Astrocyte (in vitro differentiated cells and primary cell): ENCODE data around the gene NCOA3. TPM values are rescaled to one million over a fixed set of nuclear protein-coding genes. Genes with fewer than 3 reads are reported as not detected.
"Not testable (repeated sequence)": the region's sequence is repeated elsewhere in the genome, so short reads cannot be mapped to it uniquely, and the experiment has no call there.

Experiments
- DNase-seq: peaks from one replicate; pipeline ENCODE4 v3.0.0-alpha.2; 2010; ENCODE audit warnings: low read depth
- FAIRE-seq: peaks from 2 replicates; lab custom pipeline; 2011; peaks lifted over from hg19 to GRCh38; lab: Jason Lieb, UNC
- H2AFZ ChIP-seq: 2 replicates; pipeline ENCODE4 v1.6.0; 2012; ENCODE audit warnings: low read depth, low read length, inconsistent platforms
- H3K27ac ChIP-seq: 2 replicates; pipeline ENCODE4 v1.5.1; 2011; ENCODE audit warnings: low read depth, low read length, inconsistent platforms
- H3K27me3 ChIP-seq: 2 replicates; pipeline ENCODE4 v1.6.0; 2011; ENCODE audit warnings: low read length, inconsistent platforms; ENCODE audit not compliant: insufficient read depth
- H3K36me3 ChIP-seq: 2 replicates; pipeline ENCODE4 v1.5.1; 2011; ENCODE audit warnings: low read length, inconsistent platforms; ENCODE audit not compliant: insufficient read depth
- H3K4me1 ChIP-seq: 2 replicates; pipeline ENCODE4 v1.5.1; 2011; ENCODE audit warnings: low read length, inconsistent platforms; ENCODE audit not compliant: insufficient read depth
- H3K4me2 ChIP-seq: 2 replicates; pipeline ENCODE4 v1.6.0; 2012; ENCODE audit warnings: low read length, inconsistent platforms
- H3K4me3 ChIP-seq: 2 replicates; pipeline ENCODE4 v1.5.1; 2011; ENCODE audit warnings: low read depth, mild to moderate bottlenecking, low read length, inconsistent platforms; ENCODE audit not compliant: insufficient read depth
- H3K79me2 ChIP-seq: 2 replicates; pipeline ENCODE4 v1.6.0; 2012; ENCODE audit warnings: mild to moderate bottlenecking, low read length, inconsistent platforms; ENCODE audit not compliant: insufficient read depth
- H3K9ac ChIP-seq: 2 replicates; pipeline ENCODE4 v1.6.0; 2012; ENCODE audit warnings: mild to moderate bottlenecking, low read length, inconsistent platforms
- H3K9me3 ChIP-seq: 2 replicates; pipeline ENCODE4 v1.5.1; 2012; ENCODE audit warnings: low read depth, mild to moderate bottlenecking, low read length, inconsistent platforms; ENCODE audit not compliant: insufficient read depth
- H4K20me1 ChIP-seq: 2 replicates; pipeline ENCODE4 v1.6.0; 2012; ENCODE audit warnings: low read length, inconsistent platforms; ENCODE audit not compliant: insufficient read depth
- H3K27ac Mint-ChIP-seq: one replicate; pipeline ENCODE4 v1.8.0; 2021; ENCODE audit warnings: mild to moderate bottlenecking, mixed read lengths; ENCODE audit not compliant: unreplicated experiment
- H3K27me3 Mint-ChIP-seq: one replicate; pipeline ENCODE4 v1.8.0; 2021; ENCODE audit warnings: low read depth, mixed read lengths; ENCODE audit not compliant: unreplicated experiment
- H3K36me3 Mint-ChIP-seq: one replicate; pipeline ENCODE4 v1.8.0; 2021; ENCODE audit warnings: low read depth, mixed read lengths; ENCODE audit not compliant: unreplicated experiment
- H3K4me1 Mint-ChIP-seq: one replicate; pipeline ENCODE4 v1.8.0; 2021; ENCODE audit warnings: low read depth, mixed read lengths; ENCODE audit not compliant: unreplicated experiment
- H3K4me3 Mint-ChIP-seq: one replicate; pipeline ENCODE4 v1.8.0; 2021; ENCODE audit warnings: mild to moderate bottlenecking, moderate library complexity, mixed read lengths; ENCODE audit not compliant: unreplicated experiment
- H3K9me3 Mint-ChIP-seq: one replicate; pipeline ENCODE4 v1.8.0; 2021; ENCODE audit warnings: mild to moderate bottlenecking, mixed read lengths; ENCODE audit not compliant: unreplicated experiment
- EZH2 ChIP-seq: IDR thresholded peaks from 2 replicates; pipeline ENCODE4 v1.6.1; 2012; ENCODE audit warnings: mild to moderate bottlenecking, low read length, inconsistent platforms; ENCODE audit not compliant: insufficient read depth
- total RNA-seq: library from RNA; stranded (reverse); gene quantifications from 2 replicates; pipeline ENCODE4 v1.2.1, GENCODE V29; 2021
- TF ChIP-seq, protein P1 (sequence below): IDR thresholded peaks from 2 replicates; pipeline ENCODE4 v1.5.1; 2011; ENCODE audit warnings: low read depth, mild to moderate bottlenecking, inconsistent platforms, low read length, moderate library complexity; ENCODE audit not compliant: insufficient read depth

Gene NCOA3
- total RNA-seq, 1 donor from 2014 or later: 30.5 TPM

GRCh38 chr20:47503685-47504084 is 2.0 kb downstream of the NCOA3 start:
- Mint-ChIP-seq H3K4me1 (peaks cover 19% of the 10 kb centered on the region), H3K27me3 (no peaks in the 10 kb centered on the region), H3K27ac (no peak overlapping the region), H3K4me3 (peak overlapping the region; percentile 93), H3K9me3 (no peaks in the 10 kb centered on the region), H3K36me3 (no peaks in the 10 kb centered on the region)
- no peak for DNase-seq
- FAIRE-seq: no peak
- H3K4me2 ChIP-seq: peak overlapping the region; percentile 82
- TF ChIP-seq, protein P1, sequence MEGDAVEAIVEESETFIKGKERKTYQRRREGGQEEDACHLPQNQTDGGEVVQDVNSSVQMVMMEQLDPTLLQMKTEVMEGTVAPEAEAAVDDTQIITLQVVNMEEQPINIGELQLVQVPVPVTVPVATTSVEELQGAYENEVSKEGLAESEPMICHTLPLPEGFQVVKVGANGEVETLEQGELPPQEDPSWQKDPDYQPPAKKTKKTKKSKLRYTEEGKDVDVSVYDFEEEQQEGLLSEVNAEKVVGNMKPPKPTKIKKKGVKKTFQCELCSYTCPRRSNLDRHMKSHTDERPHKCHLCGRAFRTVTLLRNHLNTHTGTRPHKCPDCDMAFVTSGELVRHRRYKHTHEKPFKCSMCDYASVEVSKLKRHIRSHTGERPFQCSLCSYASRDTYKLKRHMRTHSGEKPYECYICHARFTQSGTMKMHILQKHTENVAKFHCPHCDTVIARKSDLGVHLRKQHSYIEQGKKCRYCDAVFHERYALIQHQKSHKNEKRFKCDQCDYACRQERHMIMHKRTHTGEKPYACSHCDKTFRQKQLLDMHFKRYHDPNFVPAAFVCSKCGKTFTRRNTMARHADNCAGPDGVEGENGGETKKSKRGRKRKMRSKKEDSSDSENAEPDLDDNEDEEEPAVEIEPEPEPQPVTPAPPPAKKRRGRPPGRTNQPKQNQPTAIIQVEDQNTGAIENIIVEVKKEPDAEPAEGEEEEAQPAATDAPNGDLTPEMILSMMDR: no peak
- TF ChIP-seq EZH2: no peak
- no peak overlapping the region for H2AFZ ChIP-seq
- H4K20me1 ChIP-seq: peaks cover 41% of the 10 kb centered on the region
- peak overlapping the region; percentile 79 for H3K4me3 ChIP-seq
- H3K9me3 ChIP-seq: no peaks in the 10 kb centered on the region
- no peak overlapping the region for H3K27ac ChIP-seq
- peaks cover 9% of the 10 kb centered on the region for H3K4me1 ChIP-seq
- H3K27me3 ChIP-seq: no peaks in the 10 kb centered on the region
- peaks cover 66% of the 10 kb centered on the region for H3K79me2 ChIP-seq
- H3K9ac ChIP-seq: peak overlapping the region; percentile 92
- H3K36me3 ChIP-seq: no peaks in the 10 kb centered on the region

DNA sequence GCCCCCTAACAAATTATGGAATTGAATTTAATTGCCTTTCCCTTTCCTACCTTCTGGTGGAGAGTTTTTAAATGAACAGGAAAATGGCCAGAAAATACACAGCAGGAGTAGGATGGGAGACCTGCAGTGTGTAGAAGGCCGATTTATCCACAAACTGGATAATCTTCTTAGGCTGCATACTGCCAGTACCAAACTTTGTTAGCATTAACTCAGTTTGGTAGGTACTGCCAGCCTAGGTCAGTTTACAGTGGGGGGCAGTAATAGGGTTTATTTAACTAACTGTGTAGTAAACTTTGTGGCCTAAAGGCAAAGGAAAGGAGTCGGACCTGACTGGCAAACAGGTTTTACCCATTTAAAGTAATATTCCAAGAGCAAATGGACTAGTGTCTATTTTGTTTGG is 4.6 kb downstream of the NCOA3 start:
- Histone ChIP-seq H3K4me3 (no peak overlapping the region), H3K79me2 (peaks cover 92% of the 10 kb centered on the region), H3K27me3 (no peaks in the 10 kb centered on the region), H3K4me1 (peaks cover 6% of the 10 kb centered on the region), H2AFZ (no peak overlapping the region), H3K9me3 (no peaks in the 10 kb centered on the region), H4K20me1 (peaks cover 66% of the 10 kb centered on the region), H3K27ac (no peak overlapping the region), H3K4me2 (no peak overlapping the region), H3K9ac (no peak overlapping the region), H3K36me3 (no peaks in the 10 kb centered on the region)
- H3K9me3 Mint-ChIP-seq: no peaks in the 10 kb centered on the region
- FAIRE-seq (no peak), DNase-seq (no peak)
- no peaks in the 10 kb centered on the region for H3K27me3 Mint-ChIP-seq
- no peak overlapping the region for H3K27ac Mint-ChIP-seq
- peaks cover 18% of the 10 kb centered on the region for H3K4me1 Mint-ChIP-seq
- no peak overlapping the region for H3K4me3 Mint-ChIP-seq
- TF ChIP-seq EZH2: no peak
- TF ChIP-seq, protein P1: no peak
- no peaks in the 10 kb centered on the region for H3K36me3 Mint-ChIP-seq

GRCh38 chr20:47506850-47507249 is 5.2 kb downstream of the NCOA3 start:
- Mint-ChIP-seq H3K36me3 (no peaks in the 10 kb centered on the region), H3K4me1 (peaks cover 18% of the 10 kb centered on the region), H3K9me3 (no peaks in the 10 kb centered on the region), H3K4me3 (no peak overlapping the region), H3K27ac (no peak overlapping the region), H3K27me3 (no peaks in the 10 kb centered on the region)
- Histone ChIP-seq H3K27ac (no peak overlapping the region), H3K9ac (no peak overlapping the region), H3K27me3 (no peaks in the 10 kb centered on the region), H4K20me1 (peaks cover 70% of the 10 kb centered on the region), H3K4me2 (no peak overlapping the region), H3K79me2 (peaks cover 96% of the 10 kb centered on the region), H3K36me3 (no peaks in the 10 kb centered on the region), H2AFZ (no peak overlapping the region), H3K4me1 (peaks cover 4% of the 10 kb centered on the region), H3K9me3 (no peaks in the 10 kb centered on the region), H3K4me3 (no peak overlapping the region)
- DNase-seq (no peak), FAIRE-seq (no peak)
- TF ChIP-seq, protein P1: no peak
- no peak for TF ChIP-seq EZH2

- not testable (repeated sequence) for H2AFZ ChIP-seq, H3K4me3 Mint-ChIP-seq, H3K36me3 ChIP-seq, H3K9ac ChIP-seq, H3K4me3 ChIP-seq, H3K27me3 ChIP-seq, H3K4me1 ChIP-seq, DNase-seq, H3K27ac Mint-ChIP-seq, H3K36me3 Mint-ChIP-seq, H3K9me3 ChIP-seq, H3K9me3 Mint-ChIP-seq, H3K27ac ChIP-seq, H3K4me2 ChIP-seq, FAIRE-seq, H3K27me3 Mint-ChIP-seq
- H3K79me2 ChIP-seq: peaks cover 96% of the 10 kb centered on the region
- peaks cover 72% of the 10 kb centered on the region for H4K20me1 ChIP-seq
- H3K4me1 Mint-ChIP-seq: peaks cover 18% of the 10 kb centered on the region
Observed at GRCh38 chr20:47507275-47507981, 5.7 kb downstream of the NCOA3 start.
